ENCODE measurements around the gene TMEM37. TPM values are rescaled to one million over a fixed set of nuclear protein-coding genes. Genes with fewer than 3 reads are reported as not detected.

The TMEM37 gene
- total and polyA plus RNA-seq, 2 of the 13 experiments (the other 11 are each of a cell fraction or from before 2014, with no cell fraction given), result 37.7 to 115 TPM

DNA sequence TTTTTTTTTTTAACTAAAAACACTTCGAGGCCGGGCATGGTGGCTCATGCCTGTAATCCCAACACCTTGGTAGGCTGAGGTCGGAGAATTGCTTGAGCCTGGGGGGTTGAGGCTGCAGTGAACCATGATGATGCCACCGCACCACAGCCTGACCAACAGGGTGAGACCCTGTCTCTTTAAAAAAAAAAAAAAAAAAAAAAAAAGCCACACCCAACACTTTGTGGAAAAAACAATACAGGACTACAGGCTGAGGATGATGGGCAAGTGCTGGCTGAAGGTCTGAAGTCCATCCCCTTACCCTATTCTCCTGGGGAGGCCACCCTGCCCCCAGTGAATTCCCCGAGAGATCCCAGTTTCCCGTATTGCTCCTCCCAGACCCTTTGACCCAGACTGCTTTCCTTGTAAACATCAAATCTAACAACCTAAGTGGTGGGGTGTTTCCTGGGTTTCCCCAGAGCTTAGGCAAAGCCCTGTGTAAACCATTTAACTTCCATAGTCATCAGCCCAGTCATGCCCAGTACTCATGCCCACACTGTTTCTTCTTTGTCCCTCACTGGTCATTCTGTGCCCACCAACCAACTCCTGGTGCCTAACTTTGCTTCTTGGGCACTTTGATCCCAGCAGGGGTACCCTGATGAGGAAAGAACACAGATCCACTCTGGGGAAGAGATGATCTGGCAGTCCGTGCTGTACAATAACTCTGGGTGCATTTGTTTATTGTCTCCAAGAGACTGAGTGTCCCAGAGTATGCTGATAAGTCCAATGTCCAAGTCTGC is 5.8 kb upstream of the TMEM37 start (continued):
- peak; percentile 81 for TF ChIP-seq HDAC2 (CRISPR knock-in tag; IDR thresholded peaks at IDR 0.05)
- no peak for TF ChIP-seq CENPX (CRISPR knock-in tag; IDR thresholded peaks at IDR 0.05)
- TF ChIP-seq, protein P1, sequence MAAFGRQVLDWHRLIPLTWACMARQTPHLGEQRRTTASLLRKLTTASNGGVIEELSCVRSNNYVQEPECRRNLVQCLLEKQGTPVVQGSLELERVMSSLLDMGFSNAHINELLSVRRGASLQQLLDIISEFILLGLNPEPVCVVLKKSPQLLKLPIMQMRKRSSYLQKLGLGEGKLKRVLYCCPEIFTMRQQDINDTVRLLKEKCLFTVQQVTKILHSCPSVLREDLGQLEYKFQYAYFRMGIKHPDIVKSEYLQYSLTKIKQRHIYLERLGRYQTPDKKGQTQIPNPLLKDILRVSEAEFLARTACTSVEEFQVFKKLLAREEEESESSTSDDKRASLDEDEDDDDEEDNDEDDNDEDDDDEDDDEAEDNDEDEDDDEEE (CRISPR knock-in tag; IDR thresholded peaks at IDR 0.05), result no peak; the same call in 1 of the 2 replicates
- TF ChIP-seq ZNF101 (CRISPR knock-in tag; IDR thresholded peaks at IDR 0.05; ENCODE audit: borderline replicate concordance, low read depth), result no peak
- no peak for TF ChIP-seq ZFP36L2 (CRISPR knock-in tag; IDR thresholded peaks at IDR 0.05)
- TF ChIP-seq ZNF777 (CRISPR knock-in tag; IDR thresholded peaks at IDR 0.05), result no peak
- peak; percentile 95 for TF ChIP-seq FOXA3 (CRISPR knock-in tag; IDR thresholded peaks at IDR 0.05)
- TF ChIP-seq ZNF724P (CRISPR knock-in tag; IDR thresholded peaks at IDR 0.05; ENCODE audit: borderline replicate concordance), result no peak
- peak; percentile 82; the same call in 1 of the 2 replicates for TF ChIP-seq SMAD3 (CRISPR knock-in tag; IDR thresholded peaks at IDR 0.05)
- TF ChIP-seq ZNF230 (CRISPR knock-in tag; IDR thresholded peaks at IDR 0.05), result no peak
- TF ChIP-seq, protein P2, sequence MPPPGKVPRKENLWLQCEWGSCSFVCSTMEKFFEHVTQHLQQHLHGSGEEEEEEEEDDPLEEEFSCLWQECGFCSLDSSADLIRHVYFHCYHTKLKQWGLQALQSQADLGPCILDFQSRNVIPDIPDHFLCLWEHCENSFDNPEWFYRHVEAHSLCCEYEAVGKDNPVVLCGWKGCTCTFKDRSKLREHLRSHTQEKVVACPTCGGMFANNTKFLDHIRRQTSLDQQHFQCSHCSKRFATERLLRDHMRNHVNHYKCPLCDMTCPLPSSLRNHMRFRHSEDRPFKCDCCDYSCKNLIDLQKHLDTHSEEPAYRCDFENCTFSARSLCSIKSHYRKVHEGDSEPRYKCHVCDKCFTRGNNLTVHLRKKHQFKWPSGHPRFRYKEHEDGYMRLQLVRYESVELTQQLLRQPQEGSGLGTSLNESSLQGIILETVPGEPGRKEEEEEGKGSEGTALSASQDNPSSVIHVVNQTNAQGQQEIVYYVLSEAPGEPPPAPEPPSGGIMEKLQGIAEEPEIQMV (CRISPR knock-in tag; IDR thresholded peaks at IDR 0.05; ENCODE audit: low read depth), result no peak
- TF ChIP-seq FOXA1 (IDR thresholded peaks at IDR 0.05), result no peak
- peak; percentile 81 for TF ChIP-seq FOXA1 (CRISPR knock-in tag; IDR thresholded peaks at IDR 0.05)
- peak; percentile 86 for TF ChIP-seq SAP130 (CRISPR knock-in tag; IDR thresholded peaks at IDR 0.05; ENCODE audit: low read depth)
- TF ChIP-seq MEIS2 (CRISPR knock-in tag; IDR thresholded peaks at IDR 0.05), result 0 out of 2 replicates have a peak, but pooled peaks have one; percentile 62
- peak; percentile 51; the same call in 1 of the 2 replicates for TF ChIP-seq ZNF605 (CRISPR knock-in tag; IDR thresholded peaks at IDR 0.05)
- TF ChIP-seq NKX3-1 (CRISPR knock-in tag; IDR thresholded peaks at IDR 0.05), result peak; percentile 88
- TF ChIP-seq ZKSCAN8 (CRISPR knock-in tag; IDR thresholded peaks at IDR 0.05; ENCODE audit: borderline replicate concordance), result peak; percentile 84; the same call in 1 of the 2 replicates
- no peak for TF ChIP-seq CAMTA2 (CRISPR knock-in tag; IDR thresholded peaks at IDR 0.05; ENCODE audit: borderline replicate concordance)
- TF ChIP-seq ZNF124 (CRISPR knock-in tag; IDR thresholded peaks at IDR 0.05), result no peak; the same call in 1 of the 2 replicates
- peak; percentile 44; the same call in 1 of the 2 replicates for TF ChIP-seq EHMT2 (IDR thresholded peaks at IDR 0.05; ENCODE audit: borderline replicate concordance, low read depth, low read length)
- TF ChIP-seq NFKB2 (CRISPR knock-in tag; IDR thresholded peaks at IDR 0.05; ENCODE audit: borderline replicate concordance), result no peak
- TF ChIP-seq GABPA (IDR thresholded peaks at IDR 0.05; ENCODE audit: low read depth, low read length), result no peak
- TF ChIP-seq GABPA (CRISPR knock-in tag; IDR thresholded peaks at IDR 0.05; ENCODE audit: low read depth), result peak; percentile 57; the same call in 1 of the 2 replicates
- TF ChIP-seq RBM39 (IDR thresholded peaks at IDR 0.05; ENCODE audit: low read depth, low read length, poor library complexity, severe bottlenecking), result no peak
- no peak for TF ChIP-seq ELF4 (CRISPR knock-in tag; IDR thresholded peaks at IDR 0.05; ENCODE audit: borderline replicate concordance)
- no peak for TF ChIP-seq ZNF564 (CRISPR knock-in tag; IDR thresholded peaks at IDR 0.05)
- no peak for TF ChIP-seq THYN1 (CRISPR knock-in tag; IDR thresholded peaks at IDR 0.05; ENCODE audit: borderline replicate concordance, low read depth)
- no peak for TF ChIP-seq SIN3B (IDR thresholded peaks at IDR 0.05; ENCODE audit: low read length)
- TF ChIP-seq ZNF30 (CRISPR knock-in tag; IDR thresholded peaks at IDR 0.05), result no peak
- no peak for TF ChIP-seq CHCHD3 (CRISPR knock-in tag; IDR thresholded peaks at IDR 0.05)
- no peak for TF ChIP-seq ZNF10 (CRISPR knock-in tag; IDR thresholded peaks at IDR 0.05; ENCODE audit: borderline replicate concordance, low read depth)

Measured in HepG2 (cell line).